ENCODE data around the gene APOBEC3G.

The APOBEC3G gene

GRCh38 chr22:39136317-39136716, 59.2 kb downstream of the APOBEC3G start:
- no peak for TF ChIP-seq CTCF (IDR thresholded peaks at IDR 0.05; ENCODE audit: low read depth, low read length)
- DNase-seq (ENCODE audit: low read depth in 2 of 2) = no peak
- H3K4me3 ChIP-seq (replicated peaks in 1 of 2; ENCODE audit: low read depth in 2 of 2, low read length in 2 of 2) = no peak overlapping the region
